Muscle layer of duodenum (tissue), 2 donors: ENCODE results near the gene PRPF6.
"Not testable (repeated sequence)": the region's sequence is repeated elsewhere in the genome, so short reads cannot be mapped to it uniquely, and the experiment has no call there.

Experiments
- H3K27ac ChIP-seq: one replicate; pipeline ENCODE4 v1.7.0; 2013; ENCODE audit warnings: mild to moderate bottlenecking, low read length
- H3K27me3 ChIP-seq: one replicate; pipeline ENCODE4 v1.7.0; 2013; ENCODE audit warnings: low read depth, mild to moderate bottlenecking, control low read depth, low read length
- H3K36me3 ChIP-seq, 2 donors: one replicate each; pipeline ENCODE4 v1.7.0; 2013; ENCODE audit warnings: low read length in 2 of 2, control low read depth in 1 of 2, mild to moderate bottlenecking in 1 of 2; ENCODE audit not compliant: insufficient read depth in 2 of 2, control insufficient read depth in 1 of 2
- H3K4me1 ChIP-seq, 2 donors: one replicate each; pipeline ENCODE4 v1.7.0; 2013; ENCODE audit warnings: low read length in 2 of 2, mild to moderate bottlenecking in 2 of 2, control low read depth in 1 of 2, moderate library complexity in 1 of 2; ENCODE audit not compliant: insufficient read depth in 2 of 2, control insufficient read depth in 1 of 2
- H3K4me3 ChIP-seq, 2 donors: one replicate each; pipeline ENCODE4 v1.7.0; 2013; ENCODE audit warnings: low read length in 2 of 2, low read depth in 1 of 2, mild to moderate bottlenecking in 1 of 2
- H3K9me3 ChIP-seq, 2 donors: one replicate each; pipeline ENCODE4 v1.7.0; 2013; ENCODE audit warnings: low read length in 2 of 2, control low read depth in 1 of 2, mild to moderate bottlenecking in 1 of 2; ENCODE audit not compliant: control insufficient read depth in 1 of 2
- donor health status: healthy.

Gene PRPF6

GRCh38 chr20:63971960-63972311 lies 9.0 kb upstream of the PRPF6 start:
- H3K4me3 ChIP-seq, H3K27me3 ChIP-seq, H3K36me3 ChIP-seq, H3K27ac ChIP-seq, H3K9me3 ChIP-seq: not testable (repeated sequence)
- peaks cover 6 to 24% of the 10 kb centered on the region in 2 donors for H3K4me1 ChIP-seq

DNA sequence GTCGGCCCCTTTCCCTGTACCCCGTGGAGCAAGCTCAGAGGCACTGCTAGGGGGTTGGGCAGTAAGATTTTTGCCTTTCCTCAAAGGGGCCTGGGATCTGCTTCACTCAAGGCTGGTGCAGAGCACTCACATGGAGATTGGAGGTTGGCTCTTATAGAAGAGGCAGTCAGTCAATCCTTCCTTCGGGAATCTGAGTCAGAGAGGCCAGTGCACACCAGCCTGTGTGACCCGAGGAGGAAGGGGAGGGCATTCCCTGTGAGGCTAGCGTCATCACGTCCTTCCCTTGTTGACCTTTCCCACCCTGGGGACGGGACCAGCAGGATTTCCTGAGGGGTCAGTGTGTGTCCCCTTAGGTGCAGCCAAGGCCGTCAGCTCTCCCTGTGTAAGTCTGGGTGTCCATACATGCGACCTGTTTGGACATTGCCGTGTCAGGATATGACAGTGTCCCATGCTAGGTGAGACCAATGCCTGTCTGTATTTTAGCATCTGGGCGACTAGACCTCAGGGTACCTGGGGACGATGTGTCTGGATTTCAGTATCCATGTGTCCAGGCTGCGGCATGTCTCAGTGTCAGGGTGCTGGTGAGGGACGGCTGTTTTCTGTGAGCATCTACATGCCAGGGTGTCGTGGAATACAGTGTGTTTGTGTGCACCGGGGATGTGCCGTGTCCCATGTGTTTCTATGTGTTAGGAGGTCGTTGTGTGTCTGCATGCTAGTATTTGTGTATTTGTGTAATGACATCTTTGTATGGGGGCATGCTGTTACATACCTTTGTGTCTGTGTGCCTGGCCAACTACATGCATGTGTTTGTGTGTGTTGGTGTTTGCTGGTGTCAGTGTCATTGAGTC lies 8.4 kb upstream of the PRPF6 start:
- no peaks in the 10 kb centered on the region for H3K9me3 ChIP-seq
- H3K27ac ChIP-seq = no peak overlapping the region
- H3K4me1 ChIP-seq = peaks cover 6 to 24% of the 10 kb centered on the region in 2 donors
- peaks cover 0 to 4% of the 10 kb centered on the region in 2 donors for H3K36me3 ChIP-seq
- H3K4me3 ChIP-seq = no peak overlapping the region
- no peaks in the 10 kb centered on the region for H3K27me3 ChIP-seq

DNA sequence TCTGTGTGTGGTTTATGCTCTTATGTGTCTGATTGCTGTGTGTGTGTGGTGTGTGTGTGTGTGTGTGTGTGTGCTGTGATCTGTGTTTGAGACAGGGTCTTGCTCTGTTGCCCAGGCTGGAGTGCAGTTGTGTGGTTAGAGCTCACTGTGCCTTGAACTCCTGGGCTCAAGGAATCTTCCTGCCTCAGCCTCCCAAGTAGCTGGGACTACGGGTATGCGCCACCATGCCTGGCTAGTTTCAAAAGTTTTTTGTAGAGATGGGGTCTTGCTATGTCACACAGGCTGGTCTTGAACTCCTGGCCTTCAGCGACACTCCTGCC lies 7.8 kb upstream of the PRPF6 start:
- H3K36me3 ChIP-seq = no peaks in the 10 kb centered on the region
- H3K4me3 ChIP-seq = no peak overlapping the region
- no peaks in the 10 kb centered on the region for H3K27me3 ChIP-seq
- no peaks in the 10 kb centered on the region for H3K9me3 ChIP-seq
- no peak overlapping the region for H3K27ac ChIP-seq
- H3K4me1 ChIP-seq = peaks cover 6 to 24% of the 10 kb centered on the region in 2 donors

GRCh38 chr20:63973636-63974401 lies 7.1 kb upstream of the PRPF6 start:
- Histone ChIP-seq H3K27ac (no peak overlapping the region), H3K27me3 (no peaks in the 10 kb centered on the region), H3K4me1 (peaks cover under 1 to 22% of the 10 kb centered on the region in 2 donors), H3K4me3 (peak overlapping the region in 1 of 2 donors; percentile 36), H3K9me3 (no peaks in the 10 kb centered on the region), H3K36me3 (no peaks in the 10 kb centered on the region)

- Histone ChIP-seq H3K27me3 (no peaks in the 10 kb centered on the region), H3K4me1 (peaks cover 0 to 20% of the 10 kb centered on the region in 2 donors), H3K4me3 (no peak overlapping the region), H3K27ac (no peak overlapping the region), H3K36me3 (no peaks in the 10 kb centered on the region), H3K9me3 (no peaks in the 10 kb centered on the region)
Measured at GRCh38 chr20:63974402-63975200, 6.3 kb upstream of the PRPF6 start.

DNA sequence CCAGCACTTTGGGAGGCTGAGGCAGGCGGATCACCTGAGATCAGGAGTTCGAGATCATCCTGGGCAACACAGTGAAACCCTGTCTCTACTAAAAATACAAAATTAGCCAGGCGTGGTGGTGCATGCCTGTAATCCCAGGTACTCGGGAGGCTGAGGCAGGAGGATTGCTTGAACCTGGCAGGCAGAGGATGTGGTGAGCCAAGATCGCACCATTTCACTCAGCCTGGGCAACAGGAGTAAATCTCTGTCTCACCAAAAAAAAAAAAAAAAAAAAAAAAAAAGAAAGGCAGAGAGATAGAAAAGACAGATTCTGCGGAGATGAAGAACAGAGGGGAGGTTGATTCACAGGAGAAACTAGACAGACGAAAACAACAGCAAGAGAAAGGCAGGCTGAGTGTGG lies 4.4 kb upstream of the PRPF6 start:
- not testable (repeated sequence) for H3K9me3 ChIP-seq, H3K36me3 ChIP-seq, H3K27ac ChIP-seq, H3K4me3 ChIP-seq, H3K27me3 ChIP-seq
- H3K4me1 ChIP-seq = peaks cover 0 to 27% of the 10 kb centered on the region in 2 donors

DNA sequence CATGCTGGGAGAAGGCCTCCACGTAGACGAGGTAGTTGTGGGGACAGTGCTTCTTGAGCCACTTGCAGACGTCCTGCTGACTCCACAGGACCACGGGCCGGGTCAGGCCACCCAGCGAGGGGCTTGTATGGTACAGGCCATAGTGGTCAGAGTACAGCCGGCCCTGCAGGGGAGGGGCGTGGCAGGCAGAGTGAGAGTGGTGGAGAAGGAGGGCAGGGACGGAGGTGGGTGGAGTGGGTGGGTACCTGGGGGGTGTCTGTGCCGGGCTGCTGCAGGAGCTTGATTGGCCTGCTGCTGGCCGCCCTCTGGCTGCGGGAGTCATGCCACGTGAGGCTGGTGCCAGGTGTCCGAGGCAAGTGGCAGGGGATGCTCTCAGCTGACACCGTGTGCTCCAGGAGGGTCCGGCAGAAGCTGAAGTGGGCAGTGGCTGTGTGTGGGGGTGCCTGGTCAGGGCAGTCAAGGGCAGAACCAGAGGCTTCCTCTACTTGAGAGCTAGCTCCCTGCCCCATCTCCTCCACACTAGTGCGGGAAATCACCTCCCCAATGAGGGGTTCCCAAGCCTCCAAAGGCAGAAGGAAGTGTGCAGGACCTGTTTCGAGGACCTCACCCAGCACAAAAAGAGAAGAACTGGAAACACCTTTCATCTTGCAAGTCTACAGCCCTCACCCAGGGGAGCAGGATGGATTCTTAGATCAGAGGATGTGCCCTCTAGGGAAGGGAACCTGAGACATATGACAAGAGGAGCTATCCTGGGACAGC lies 3.8 kb upstream of the PRPF6 start:
- Histone ChIP-seq H3K27ac (no peak overlapping the region), H3K4me3 (no peak overlapping the region), H3K36me3 (no peaks in the 10 kb centered on the region), H3K27me3 (no peaks in the 10 kb centered on the region), H3K4me1 (peaks cover 0 to 34% of the 10 kb centered on the region in 2 donors), H3K9me3 (no peaks in the 10 kb centered on the region)

DNA sequence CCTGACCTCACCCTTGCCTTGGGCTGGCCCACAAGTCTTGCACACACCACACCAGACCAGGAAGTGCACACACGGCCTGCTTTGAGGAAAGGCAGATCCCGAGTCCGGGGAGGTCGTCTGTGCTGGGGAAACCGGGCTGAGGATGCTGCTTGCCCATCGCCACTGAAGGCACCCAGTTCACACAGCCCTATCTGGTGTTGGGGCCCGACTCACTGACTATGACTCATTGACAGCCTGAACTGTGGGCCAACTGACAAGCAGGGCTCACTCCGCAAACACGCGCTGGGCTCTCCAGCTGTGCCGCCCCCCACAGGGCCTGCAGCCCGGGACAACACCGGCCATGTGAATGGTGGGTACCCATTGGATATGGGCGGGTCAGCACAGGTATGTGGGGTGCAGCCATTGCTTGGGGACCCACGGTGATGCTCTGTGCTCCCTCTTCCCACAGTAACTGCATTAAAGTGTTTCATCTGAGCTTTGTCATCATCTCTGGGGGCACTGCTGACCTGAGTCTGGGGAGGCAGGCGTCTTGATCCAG lies 3.1 kb upstream of the PRPF6 start:
- peaks cover 4 to 38% of the 10 kb centered on the region in 2 donors for H3K4me1 ChIP-seq
- H3K27me3 ChIP-seq = no peaks in the 10 kb centered on the region
- H3K4me3 ChIP-seq = no peak overlapping the region
- H3K36me3 ChIP-seq = peaks cover 2% of the 10 kb centered on the region in 2 donors
- no peaks in the 10 kb centered on the region for H3K9me3 ChIP-seq
- no peak overlapping the region for H3K27ac ChIP-seq

DNA sequence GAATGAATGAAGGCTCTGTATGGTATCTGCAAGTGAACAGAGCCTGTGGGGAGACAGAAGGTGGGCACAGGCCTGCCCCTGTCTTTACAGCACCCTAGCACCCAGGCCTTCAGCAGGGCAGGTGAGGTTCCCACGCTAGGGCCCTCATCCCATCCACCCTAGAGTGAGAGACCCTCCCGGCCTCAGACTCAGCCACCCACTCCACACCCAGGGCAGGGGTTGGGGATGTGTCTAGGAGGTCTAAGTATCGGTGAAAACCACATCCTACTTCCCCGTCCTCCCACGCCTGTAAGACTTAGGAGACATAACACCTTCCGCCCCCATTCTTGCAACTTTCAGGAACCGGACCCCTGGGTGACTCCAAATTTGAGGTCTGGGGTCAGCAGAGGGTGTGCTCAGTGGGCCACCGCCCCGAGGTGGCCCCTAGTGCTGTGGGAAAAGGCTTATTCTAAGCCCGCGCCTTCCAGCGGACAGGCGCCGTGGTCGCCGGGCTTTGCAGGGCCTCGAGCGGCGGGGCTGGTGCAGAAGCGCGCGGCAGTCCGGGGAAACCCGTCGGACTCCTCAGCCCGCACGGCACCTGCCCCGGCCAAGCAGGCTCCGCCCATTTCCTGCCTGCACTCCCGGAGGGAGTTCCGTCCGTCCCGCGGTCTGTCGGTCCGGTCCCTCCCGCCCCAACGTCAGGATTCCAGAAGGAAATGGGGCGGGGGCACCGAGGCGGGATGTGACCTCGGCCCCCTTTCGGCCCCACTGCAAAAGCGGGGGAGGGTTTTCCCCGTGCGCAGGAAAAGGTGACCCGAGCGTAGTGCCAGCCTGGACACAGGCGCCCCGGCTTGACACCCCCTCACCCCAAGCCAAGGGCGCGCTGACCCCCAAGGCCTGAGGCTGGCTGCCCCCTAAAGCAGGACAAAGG lies 2.4 kb upstream of the PRPF6 start:
- H3K36me3 ChIP-seq = peaks cover 8 to 9% of the 10 kb centered on the region in 2 donors
- no peaks in the 10 kb centered on the region for H3K27me3 ChIP-seq
- no peak overlapping the region for H3K27ac ChIP-seq
- peaks cover 4 to 37% of the 10 kb centered on the region in 2 donors for H3K4me1 ChIP-seq
- peak overlapping the region; percentile 52 to 60 for H3K4me3 ChIP-seq
- no peaks in the 10 kb centered on the region for H3K9me3 ChIP-seq

DNA sequence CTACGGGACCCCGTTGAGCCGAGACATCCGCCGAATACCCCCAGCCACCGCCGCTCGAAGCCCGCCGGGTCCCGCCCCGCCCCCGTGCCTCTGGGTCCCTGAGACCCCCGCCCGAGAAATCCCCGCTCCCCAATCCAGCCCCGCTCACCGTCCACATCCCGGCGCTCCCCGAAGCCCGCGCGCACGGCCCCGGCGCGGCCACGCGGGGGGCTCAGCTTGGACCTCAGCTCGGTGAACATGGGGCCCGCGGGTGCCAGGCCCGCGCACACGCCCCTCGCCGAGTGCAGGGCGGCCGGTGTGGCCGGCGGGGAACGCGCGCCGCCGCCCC lies 1.7 kb upstream of the PRPF6 start:
- H3K27me3 ChIP-seq = no peaks in the 10 kb centered on the region
- peaks cover 8 to 14% of the 10 kb centered on the region in 2 donors for H3K36me3 ChIP-seq
- peak overlapping the region; percentile 52 to 60 for H3K4me3 ChIP-seq
- peaks cover 4 to 32% of the 10 kb centered on the region in 2 donors for H3K4me1 ChIP-seq
- no peak overlapping the region for H3K27ac ChIP-seq
- no peaks in the 10 kb centered on the region for H3K9me3 ChIP-seq
